CD4-positive, CD25-positive, alpha-beta regulatory T cell (primary cell): ENCODE measurements around the gene RBM33. TPM values are rescaled to one million over a fixed set of nuclear protein-coding genes. Genes with fewer than 3 reads are reported as not detected.

Source experiments
- ATAC-seq, 2 donors: fragments of 150-1000 bp; cut with Tn5 transposase; one replicate each; pipeline ENCODE4 v1.10.0; 2021; ENCODE audit warnings: low read depth in 2 of 2, moderate number of reproducible peaks in 2 of 2, moderate library complexity in 1 of 2
- DNase-seq, 3 donors: peaks; one replicate each; pipeline versions ENCODE4 v3.0.0 to v3.0.0-alpha.2; 2012 to 2022; ENCODE audit warnings: mixed read lengths in 1 of 3
- H3K27ac ChIP-seq: one replicate; pipeline ENCODE4 v1.7.0; 2013; ENCODE audit warnings: mild to moderate bottlenecking, low read length; ENCODE audit not compliant: insufficient read depth, poor library complexity, severe bottlenecking
- H3K27me3 ChIP-seq: one replicate; pipeline ENCODE4 v1.7.0; 2013; ENCODE audit warnings: low read length; ENCODE audit not compliant: control insufficient read depth, insufficient read depth
- H3K36me3 ChIP-seq: one replicate; pipeline ENCODE4 v1.7.0; 2013; ENCODE audit warnings: mild to moderate bottlenecking, low read length, moderate library complexity; ENCODE audit not compliant: control insufficient read depth, insufficient read depth
- H3K4me1 ChIP-seq: 2 replicates; pipeline ENCODE4 v1.7.0; 2013; ENCODE audit warnings: mild to moderate bottlenecking, low read length; ENCODE audit not compliant: insufficient read depth, control insufficient read depth, poor library complexity, severe bottlenecking
- H3K4me3 ChIP-seq: one replicate; pipeline ENCODE4 v1.7.0; 2013; ENCODE audit warnings: low read depth, mild to moderate bottlenecking, low read length, moderate library complexity
- H3K9me3 ChIP-seq, 2 experiments: 1 replicate in 1 of 2; 2 replicates in 1 of 2; pipeline ENCODE4 v1.7.0; 2013; ENCODE audit warnings: low read length in 2 of 2, mild to moderate bottlenecking in 1 of 2, moderate library complexity in 1 of 2; ENCODE audit not compliant: control insufficient read depth in 2 of 2
- H3K27ac Mint-ChIP-seq, 3 donors: one replicate each; pipeline ENCODE4 v1.8.0; 2020 to 2022; ENCODE audit warnings: mild to moderate bottlenecking in 3 of 3, mixed read lengths in 3 of 3, moderate library complexity in 2 of 3
- H3K27me3 Mint-ChIP-seq: one replicate; pipeline ENCODE4 v1.8.0; 2022; ENCODE audit warnings: mild to moderate bottlenecking, mixed read lengths
- H3K36me3 Mint-ChIP-seq: one replicate; pipeline ENCODE4 v1.8.0; 2020; ENCODE audit warnings: mixed read lengths
- H3K4me1 Mint-ChIP-seq, 4 donors: one replicate each; pipeline ENCODE4 v1.8.0; 2020 to 2022; ENCODE audit warnings: mixed read lengths in 4 of 4, mild to moderate bottlenecking in 1 of 4
- H3K4me3 Mint-ChIP-seq, 4 donors: one replicate each; pipeline ENCODE4 v1.8.0; 2020 to 2022; ENCODE audit warnings: mild to moderate bottlenecking in 4 of 4, mixed read lengths in 4 of 4, moderate library complexity in 3 of 4
- H3K9me3 Mint-ChIP-seq, 7 donors: one replicate each; pipeline ENCODE4 v1.8.0; 2020 to 2022; ENCODE audit warnings: mixed read lengths in 7 of 7, mild to moderate bottlenecking in 3 of 7, moderate library complexity in 2 of 7
- polyA plus RNA-seq, 4 donors: library from polyadenylated mRNA; unstranded; fragments of 300-500 nt; fragmentation: Illumina TruSeq; gene quantifications; one replicate each; pipeline ENCODE4 v1.2.3, GENCODE V29; 2021
- total RNA-seq: library from RNA; stranded (reverse); gene quantifications from one replicate; pipeline ENCODE4 v1.2.3, GENCODE V29; 2022

The RBM33 gene
- total and polyA plus RNA-seq, 5 donors from 2014 or later, result 33.5 to 196 (median 36.8) TPM

DNA sequence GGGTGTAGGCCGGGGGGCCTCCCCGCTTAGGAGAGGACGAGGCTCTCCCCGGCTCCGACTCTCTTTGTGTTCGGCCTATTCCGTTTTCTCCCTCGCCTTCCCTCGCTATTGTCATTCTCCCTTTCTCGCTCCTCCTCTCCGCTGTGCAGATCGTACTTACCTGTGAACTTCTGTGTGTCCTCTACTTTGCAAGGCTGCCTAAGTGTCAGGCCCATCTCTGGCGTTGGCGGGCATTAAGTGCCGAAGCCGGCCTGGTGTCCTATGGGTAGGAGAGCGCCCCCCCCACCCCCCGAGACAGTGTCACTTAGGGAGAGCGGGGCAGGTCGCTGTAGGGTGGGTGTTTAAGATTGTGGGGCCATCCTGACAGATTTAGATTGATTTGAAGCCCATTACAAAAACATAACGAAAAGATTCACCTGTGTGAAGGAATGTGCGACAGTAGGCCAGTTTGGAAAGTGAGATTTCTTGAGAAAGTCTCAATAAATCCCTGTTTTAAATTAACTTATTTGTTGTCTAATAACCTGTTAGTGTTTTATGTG, 579 bp downstream of the RBM33 start:
- Histone ChIP-seq H3K4me3 (peak overlapping the region; percentile 97), H3K4me1 (peaks cover 37% of the 10 kb centered on the region), H3K27ac (peak overlapping the region; percentile 93), H3K27me3 (no peaks in the 10 kb centered on the region), H3K36me3 (peaks cover 44% of the 10 kb centered on the region), H3K9me3 (peaks cover 11 to 13% of the 10 kb centered on the region in 2 experiments)
- Mint-ChIP-seq H3K4me3 (peak overlapping the region; percentile 94 to 100 (median 98)), H3K27ac (peak overlapping the region; percentile 97 to 100 (median 98)), H3K27me3 (no peaks in the 10 kb centered on the region), H3K9me3 (peaks cover 0 to 12% (median 6%) of the 10 kb centered on the region in 7 donors), H3K4me1 (peaks cover 28 to 60% (median 54%) of the 10 kb centered on the region in 4 donors), H3K36me3 (peaks cover 53% of the 10 kb centered on the region)
- DNase-seq (peak in 2 of 3 donors; percentile 23 to 73), ATAC-seq (peak; percentile 22 to 32)

DNA sequence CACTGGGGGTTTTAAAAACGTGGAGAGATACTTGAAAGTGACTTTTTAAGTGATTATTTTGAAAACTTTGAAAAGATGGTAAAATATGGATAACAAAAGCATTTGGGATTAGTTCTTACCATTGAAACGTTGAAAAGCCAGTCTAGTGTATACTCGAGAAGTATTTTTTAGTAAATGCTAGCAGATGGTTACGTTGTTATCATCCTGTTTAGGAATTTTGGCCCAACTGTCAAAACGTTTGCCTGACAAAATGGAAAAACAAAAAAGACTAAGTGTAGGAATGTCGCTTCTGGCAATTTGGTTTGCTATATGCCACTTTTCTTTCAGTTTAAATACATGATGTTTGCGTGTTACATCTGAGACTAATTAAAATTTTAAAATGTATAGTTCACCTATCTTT, 1.2 kb downstream of the RBM33 start:
- DNase-seq (no peak), ATAC-seq (no peak)
- Mint-ChIP-seq H3K27me3 (no peaks in the 10 kb centered on the region), H3K4me1 (peaks cover 34 to 65% (median 59%) of the 10 kb centered on the region in 4 donors), H3K9me3 (peaks cover 0 to 12% (median 6%) of the 10 kb centered on the region in 7 donors), H3K27ac (peak overlapping the region; percentile 97 to 100 (median 98)), H3K36me3 (peaks cover 52% of the 10 kb centered on the region), H3K4me3 (peak overlapping the region; percentile 94 to 100 (median 98))
- peaks cover 41% of the 10 kb centered on the region for H3K36me3 ChIP-seq
- peak overlapping the region; percentile 97 for H3K4me3 ChIP-seq
- peaks cover 40% of the 10 kb centered on the region for H3K4me1 ChIP-seq
- peaks cover 11 to 13% of the 10 kb centered on the region in 2 experiments for H3K9me3 ChIP-seq
- no peak overlapping the region for H3K27ac ChIP-seq
- no peaks in the 10 kb centered on the region for H3K27me3 ChIP-seq

DNA sequence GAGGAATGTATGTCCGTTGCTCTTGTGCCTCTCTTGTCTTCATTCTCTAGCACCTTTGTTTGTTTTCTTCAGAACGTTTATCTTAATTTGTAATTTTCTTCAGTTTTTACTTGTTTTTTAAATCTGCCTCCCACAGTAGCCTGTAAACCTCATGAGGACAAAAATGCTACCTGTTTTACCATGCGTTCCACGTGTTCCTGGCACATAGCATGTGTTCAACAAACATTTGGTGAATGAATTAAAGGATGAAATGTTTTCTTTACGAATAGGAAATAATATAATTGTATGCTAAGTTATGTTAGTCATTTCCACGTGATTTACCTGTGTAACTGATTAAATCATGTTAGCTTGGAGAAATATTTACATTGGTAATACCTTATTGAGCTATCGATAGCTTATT, 2.2 kb downstream of the RBM33 start:
- Mint-ChIP-seq H3K36me3 (peaks cover 42% of the 10 kb centered on the region), H3K27me3 (no peaks in the 10 kb centered on the region), H3K4me3 (peak overlapping the region; percentile 94 to 100 (median 98)), H3K27ac (peak overlapping the region; percentile 36 to 97 (median 58)), H3K4me1 (peaks cover 42 to 75% (median 67%) of the 10 kb centered on the region in 4 donors), H3K9me3 (peaks cover 0 to 12% (median 6%) of the 10 kb centered on the region in 7 donors)
- no peak for ATAC-seq
- peaks cover 36% of the 10 kb centered on the region for H3K36me3 ChIP-seq
- H3K27me3 ChIP-seq, result no peaks in the 10 kb centered on the region
- peaks cover 11 to 13% of the 10 kb centered on the region in 2 experiments for H3K9me3 ChIP-seq
- no peak for DNase-seq
- H3K4me3 ChIP-seq, result peak overlapping the region; percentile 97
- H3K27ac ChIP-seq, result no peak overlapping the region
- peaks cover 46% of the 10 kb centered on the region for H3K4me1 ChIP-seq

DNA sequence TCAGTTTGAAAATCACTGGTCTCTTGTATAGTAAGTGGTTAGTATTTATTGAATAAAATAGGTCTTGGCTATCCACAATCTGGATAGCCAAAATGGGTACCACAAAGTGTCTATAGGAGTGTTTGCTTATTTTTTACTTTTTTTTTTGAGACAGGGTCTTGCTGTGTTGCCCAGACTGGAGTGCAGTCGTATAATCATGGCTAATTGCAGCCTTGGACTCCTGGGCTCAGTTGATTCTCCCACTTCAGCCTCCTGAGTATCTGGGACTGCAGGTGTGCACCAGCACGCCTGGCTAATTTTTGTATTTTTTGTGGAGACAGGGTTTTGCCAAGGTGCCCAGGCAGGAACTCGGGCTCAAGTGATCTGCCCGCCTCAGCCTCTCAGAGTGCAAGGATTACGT, 2.8 kb downstream of the RBM33 start:
- peaks cover 52% of the 10 kb centered on the region for H3K4me1 ChIP-seq
- peaks cover 11 to 13% of the 10 kb centered on the region in 2 experiments for H3K9me3 ChIP-seq
- Mint-ChIP-seq H3K4me3 (peak overlapping the region; percentile 42 to 100 (median 96)), H3K27me3 (no peaks in the 10 kb centered on the region), H3K4me1 (peaks cover 48 to 82% (median 74%) of the 10 kb centered on the region in 4 donors), H3K36me3 (peaks cover 37% of the 10 kb centered on the region), H3K27ac (peak overlapping the region in 1 of 3 donors; percentile 58), H3K9me3 (peaks cover 0 to 12% (median 6%) of the 10 kb centered on the region in 7 donors)
- peak overlapping the region; percentile 97 for H3K4me3 ChIP-seq
- H3K27ac ChIP-seq, result no peak overlapping the region
- ATAC-seq (no peak), DNase-seq (no peak)
- H3K36me3 ChIP-seq, result peaks cover 33% of the 10 kb centered on the region
- no peaks in the 10 kb centered on the region for H3K27me3 ChIP-seq

DNA sequence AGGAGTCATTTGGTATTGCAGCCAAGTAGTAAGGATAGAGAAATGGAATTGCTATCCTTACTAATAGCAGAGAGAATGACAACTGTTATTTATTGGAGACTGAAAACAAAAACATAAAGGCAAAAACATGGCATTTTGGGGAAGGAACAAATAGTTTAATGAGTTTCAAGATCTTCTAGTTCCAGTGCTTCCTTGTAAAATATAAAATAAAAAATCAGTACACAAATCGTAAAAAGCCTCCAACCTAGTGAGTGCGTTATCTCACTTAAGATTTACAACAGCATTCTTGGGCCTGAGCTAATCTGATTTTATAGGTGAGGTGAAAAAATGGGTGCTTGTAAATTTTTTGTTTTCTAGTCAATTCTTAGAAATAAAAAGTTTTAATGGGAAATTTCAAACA, 3.3 kb downstream of the RBM33 start:
- Histone ChIP-seq H3K4me3 (no peak overlapping the region), H3K27ac (no peak overlapping the region), H3K4me1 (peaks cover 53% of the 10 kb centered on the region), H3K27me3 (no peaks in the 10 kb centered on the region), H3K36me3 (peaks cover 33% of the 10 kb centered on the region), H3K9me3 (peaks cover 11 to 13% of the 10 kb centered on the region in 2 experiments)
- peaks cover 0 to 12% (median 6%) of the 10 kb centered on the region in 7 donors for H3K9me3 Mint-ChIP-seq
- H3K27ac Mint-ChIP-seq, result peak overlapping the region in 1 of 3 donors; percentile 58
- no peaks in the 10 kb centered on the region for H3K27me3 Mint-ChIP-seq
- peaks cover 52 to 85% (median 77%) of the 10 kb centered on the region in 4 donors for H3K4me1 Mint-ChIP-seq
- ATAC-seq, result no peak
- no peak for DNase-seq
- peak overlapping the region in 3 of 4 donors; percentile 42 to 98 (median 94) for H3K4me3 Mint-ChIP-seq
- H3K36me3 Mint-ChIP-seq, result peaks cover 37% of the 10 kb centered on the region

DNA sequence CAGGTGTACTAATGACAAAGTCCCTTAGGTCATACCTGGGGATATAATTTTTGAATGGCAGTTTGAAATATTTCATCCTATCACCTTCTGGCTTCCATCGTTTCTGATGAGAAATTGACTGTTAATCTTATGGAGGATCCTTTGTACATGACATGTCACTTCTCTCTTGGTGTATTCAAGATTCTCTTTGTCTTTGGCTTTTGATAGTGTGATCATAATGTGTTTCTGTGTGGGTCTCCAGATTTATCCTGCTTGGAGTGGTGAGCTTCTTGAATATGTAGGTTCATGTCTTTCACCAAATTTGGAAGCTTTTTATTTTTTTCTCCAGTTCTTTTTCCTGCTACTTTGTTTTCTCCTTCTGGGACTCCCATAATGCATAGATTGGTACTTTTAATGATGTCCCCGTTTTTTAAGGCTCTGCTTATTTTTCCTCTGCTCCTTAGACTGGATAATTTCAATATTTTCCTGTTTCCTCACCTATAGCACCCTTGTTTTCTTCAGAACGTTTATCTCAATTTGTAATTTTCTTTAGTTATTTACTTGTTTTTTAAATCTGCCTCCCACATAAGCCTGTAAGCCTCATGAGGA, 4.4 kb downstream of the RBM33 start:
- ATAC-seq, result no peak
- no peaks in the 10 kb centered on the region for H3K27me3 Mint-ChIP-seq
- peaks cover 62 to 87% (median 79%) of the 10 kb centered on the region in 4 donors for H3K4me1 Mint-ChIP-seq
- Histone ChIP-seq H3K9me3 (peaks cover 11 to 13% of the 10 kb centered on the region in 2 experiments), H3K4me3 (peak overlapping the region; percentile 27), H3K36me3 (peaks cover 33% of the 10 kb centered on the region), H3K4me1 (peaks cover 43% of the 10 kb centered on the region), H3K27ac (no peak overlapping the region), H3K27me3 (no peaks in the 10 kb centered on the region)
- H3K27ac Mint-ChIP-seq, result peak overlapping the region in 2 of 3 donors; percentile 83
- peak overlapping the region; percentile 13 to 94 (median 32) for H3K4me3 Mint-ChIP-seq
- H3K36me3 Mint-ChIP-seq, result peaks cover 37% of the 10 kb centered on the region
- no peak for DNase-seq
- H3K9me3 Mint-ChIP-seq, result peaks cover 0 to 12% (median 6%) of the 10 kb centered on the region in 7 donors

DNA sequence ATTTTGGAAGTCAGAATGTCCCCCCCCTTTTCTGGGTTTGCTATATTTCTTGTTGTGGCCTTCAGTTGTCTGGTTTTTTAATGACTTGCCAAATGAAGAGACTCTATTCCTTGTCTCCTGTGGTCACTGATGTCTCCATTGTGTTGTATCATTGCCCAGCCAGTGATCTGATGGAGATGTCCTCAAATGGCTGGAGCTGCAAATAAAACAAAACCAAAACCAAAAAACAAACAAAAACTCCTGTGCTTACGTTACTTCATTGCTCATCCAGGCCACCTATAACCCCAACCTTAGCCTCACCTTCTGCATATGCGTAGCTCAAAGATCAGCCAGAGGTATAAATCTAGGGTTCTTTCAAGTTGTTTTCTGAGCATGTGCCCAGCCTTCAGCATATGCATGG, 5.1 kb downstream of the RBM33 start:
- Histone ChIP-seq H3K36me3 (peaks cover 33% of the 10 kb centered on the region), H3K4me3 (peak overlapping the region; percentile 28), H3K27me3 (no peaks in the 10 kb centered on the region), H3K4me1 (peaks cover 48% of the 10 kb centered on the region), H3K27ac (no peak overlapping the region), H3K9me3 (peaks cover 11 to 13% of the 10 kb centered on the region in 2 experiments)
- Mint-ChIP-seq H3K4me1 (peaks cover 70 to 94% (median 86%) of the 10 kb centered on the region in 4 donors), H3K4me3 (peak overlapping the region in 3 of 4 donors; percentile 19 to 59 (median 42)), H3K36me3 (peaks cover 37% of the 10 kb centered on the region), H3K27ac (peak overlapping the region in 1 of 3 donors; percentile 26), H3K27me3 (no peaks in the 10 kb centered on the region), H3K9me3 (peaks cover 0 to 12% (median 6%) of the 10 kb centered on the region in 7 donors)
- ATAC-seq, result no peak
- no peak for DNase-seq
